Loucy (cell line): ENCODE measurements around the gene DAPK1.

Experiments
- CTCF ChIP-seq: fragments of 200-600 bp; sonication (generic); conservative IDR thresholded peaks from 2 replicates; pipeline ENCODE4 v1.5.1; 2014; ENCODE audit warnings: mild to moderate bottlenecking, antibody characterized with exemption, low read length
- EZH2phosphoT487 ChIP-seq: fragments of 200-600 bp; IDR thresholded peaks from 2 replicates; pipeline ENCODE4 v1.6.1; 2018; ENCODE audit warnings: antibody characterized with exemption, mild to moderate bottlenecking, moderate library complexity, borderline replicate concordance

- no peak for TF ChIP-seq CTCF
- no peak for TF ChIP-seq EZH2phosphoT487
These were observed 177.1 kb downstream of the DAPK1 start for GRCh38 chr9:87674565-87675299.
